Left renal cortex interstitium (tissue), 4 donors: Measurements from ENCODE around the gene RFX6. TPM values are rescaled to one million over a fixed set of nuclear protein-coding genes. Genes with fewer than 3 reads are reported as not detected.
"Not testable (repeated sequence)": the region's sequence is repeated elsewhere in the genome, so short reads cannot be mapped to it uniquely, and the experiment has no call there.

ENCODE experiments used
- DNase-seq, 4 donors: peaks; one replicate each; pipeline ENCODE4 v3.0.0-alpha.2; 2013; ENCODE audit warnings: low read depth in 4 of 4, low spot score in 2 of 4, missing footprints in 1 of 4
- polyA plus RNA-seq, 4 donors: library from polyadenylated mRNA; unstranded; fragments of 120-200 nt; gene quantifications; one replicate each; pipeline ENCODE4 v1.2.1, GENCODE V29; 2013; ENCODE audit not compliant: insufficient read length in 4 of 4

Gene RFX6
- under 1 TPM in 2 of 4 donors, not detected in 2; 0.06 to 0.08 TPM for polyA plus RNA-seq

GRCh38 chr6:116876635-116877611 is at the start of gene RFX6:
TSS of gene RFX6 (plus strand) at chr6:116877242. CDS start at chr6:116877276, 34 bp downstream.
- no peak for DNase-seq

GRCh38 chr6:116827561-116828240 is 49.3 kb upstream of the RFX6 start:
- DNase-seq: no peak

- DNase-seq: no peak
These were observed 48.1 kb upstream of the RFX6 start, which contains the start of gene GPRC6A for GRCh38 chr6:116828983-116829382. TSS of gene GPRC6A (minus strand) at chr6:116829083. CDS start at chr6:116829013, 70 bp downstream.

GRCh38 chr6:116834526-116834925 is 42.5 kb upstream of the RFX6 start:
- not testable (repeated sequence) for DNase-seq

GRCh38 chr6:116836606-116837342 is 40.3 kb upstream of the RFX6 start:
- no peak for DNase-seq

- no peak for DNase-seq
These were observed 37.0 kb upstream of the RFX6 start for GRCh38 chr6:116840091-116840490.

- no peak for DNase-seq
These were observed 34.6 kb upstream of the RFX6 start for GRCh38 chr6:116842459-116842858.

GRCh38 chr6:116847227-116847626 is 29.8 kb upstream of the RFX6 start:
- peak in 1 of 4 donors; percentile 24 for DNase-seq

GRCh38 chr6:116858060-116858459 is 19.0 kb upstream of the RFX6 start:
- DNase-seq: no peak

GRCh38 chr6:116859264-116859663 is 17.8 kb upstream of the RFX6 start:
- no peak for DNase-seq

- DNase-seq: no peak
These were observed 10.7 kb upstream of the RFX6 start for GRCh38 chr6:116866281-116866871.

- no peak for DNase-seq
These were observed 4.3 kb upstream of the RFX6 start for GRCh38 chr6:116872771-116873170.

GRCh38 chr6:116876107-116876506 is 935 bp upstream of the RFX6 start:
- no peak for DNase-seq

GRCh38 chr6:116877743-116878142 is 701 bp downstream of the RFX6 start:
- no peak for DNase-seq

GRCh38 chr6:116881236-116881635 is 4.2 kb downstream of the RFX6 start:
- DNase-seq: no peak

- DNase-seq: no peak
These were observed 6.0 kb downstream of the RFX6 start for GRCh38 chr6:116883005-116883404.

GRCh38 chr6:116884530-116884929 is 7.5 kb downstream of the RFX6 start:
- DNase-seq: no peak

- DNase-seq: no peak
These were observed 10.1 kb downstream of the RFX6 start for GRCh38 chr6:116887168-116887567.

GRCh38 chr6:116887894-116888293 is 10.9 kb downstream of the RFX6 start:
- DNase-seq: no peak

GRCh38 chr6:116888732-116889360 is 11.8 kb downstream of the RFX6 start:
- no peak for DNase-seq
